OCI-LY1 (cell line): Measurements from ENCODE around the gene SCAP.

Source experiments
- H2AFZ ChIP-seq: fragments of 200-600 bp; sonication (generic), shearing (Covaris generic); 2 replicates; pipeline ENCODE4 v1.6.0; 2014; ENCODE audit warnings: antibody characterized with exemption, mild to moderate bottlenecking, low read length
- H3F3A ChIP-seq: fragments of 200-600 bp; sonication (generic), shearing (Covaris generic); 2 replicates; pipeline ENCODE4 v1.6.0; 2014; ENCODE audit warnings: mild to moderate bottlenecking, antibody characterized with exemption, low read length, moderate library complexity; ENCODE audit not compliant: insufficient read depth
- H3K27ac ChIP-seq: fragments of 200-600 bp; sonication (generic); 2 replicates; pipeline ENCODE4 v1.5.1; 2014; ENCODE audit warnings: low read length, mixed run types, mild to moderate bottlenecking, low read depth; ENCODE audit not compliant: poor library complexity, severe bottlenecking
- H3K27me3 ChIP-seq: fragments of 200-600 bp; sonication (generic); 2 replicates; pipeline ENCODE4 v1.6.0; 2014; ENCODE audit warnings: antibody characterized with exemption, mild to moderate bottlenecking, low read length, moderate library complexity; ENCODE audit not compliant: insufficient read depth
- H3K36me3 ChIP-seq: fragments of 200-600 bp; sonication (generic); 2 replicates; pipeline ENCODE4 v1.6.1; 2014; ENCODE audit warnings: mild to moderate bottlenecking, antibody characterized with exemption, low read length, moderate library complexity, mixed read lengths; ENCODE audit not compliant: insufficient read depth
- H3K4me1 ChIP-seq: fragments of 200-600 bp; sonication (generic); 2 replicates; pipeline ENCODE4 v1.5.1; 2014; ENCODE audit warnings: mild to moderate bottlenecking, low read length, moderate library complexity; ENCODE audit not compliant: insufficient read depth, severe bottlenecking
- H3K4me2 ChIP-seq: fragments of 200-600 bp; sonication (generic), shearing (Covaris generic); 2 replicates; pipeline ENCODE4 v1.6.1; 2014; ENCODE audit warnings: low read length
- H3K4me3 ChIP-seq: fragments of 200-600 bp; sonication (generic); 2 replicates; pipeline ENCODE4 v1.5.1; 2014; ENCODE audit warnings: low read length, low read depth, mild to moderate bottlenecking, mixed read lengths; ENCODE audit not compliant: poor library complexity, severe bottlenecking
- H3K79me2 ChIP-seq: fragments of 200-600 bp; shearing (Covaris generic); 2 replicates; pipeline ENCODE4 v1.6.1; 2016; ENCODE audit warnings: mixed run types, low read length, mixed read lengths; ENCODE audit not compliant: insufficient read depth
- H3K9ac ChIP-seq: fragments of 200-600 bp; sonication (generic), shearing (Covaris generic); 2 replicates; pipeline ENCODE4 v1.6.1; 2014; ENCODE audit warnings: mild to moderate bottlenecking, low read length, mixed read lengths
- H3K9me2 ChIP-seq: fragments of 200-600 bp; sonication (generic), shearing (Covaris generic); 2 replicates; pipeline ENCODE4 v1.6.1; 2014; ENCODE audit warnings: low read depth, mild to moderate bottlenecking, low read length, mixed read lengths
- H3K9me3 ChIP-seq: fragments of 200-600 bp; shearing (Covaris generic); 2 replicates; pipeline ENCODE4 v1.6.1; 2014; ENCODE audit warnings: low read length, mixed read lengths
- H4K20me1 ChIP-seq: fragments of 200-600 bp; sonication (generic), shearing (Covaris generic); 2 replicates; pipeline ENCODE4 v1.6.0; 2016; ENCODE audit warnings: mild to moderate bottlenecking, low read length; ENCODE audit not compliant: insufficient read depth
- CTCF ChIP-seq: fragments of 200-600 bp; sonication (generic), shearing (Covaris generic); IDR thresholded peaks from 2 replicates; pipeline ENCODE4 v1.5.1; 2017; ENCODE audit warnings: mild to moderate bottlenecking, antibody characterized with exemption, low read length, moderate library complexity, mixed read lengths
- EZH2 ChIP-seq: fragments of 200-600 bp; sonication (generic), shearing (Covaris generic); IDR thresholded peaks from 2 replicates; pipeline ENCODE4 v1.8.0; 2017; ENCODE audit warnings: borderline replicate concordance, mixed run types, mild to moderate bottlenecking, antibody characterized with exemption, low read length, moderate library complexity, mixed read lengths

Gene SCAP

GRCh38 chr3:47491186-47491585, 15.4 kb upstream of the SCAP start:
- Histone ChIP-seq H3K9me3 (no peaks in the 10 kb centered on the region), H3K79me2 (no peaks in the 10 kb centered on the region), H3K36me3 (peaks cover 34% of the 10 kb centered on the region), H4K20me1 (no peaks in the 10 kb centered on the region), H3K27me3 (no peaks in the 10 kb centered on the region), H3K9ac (no peak overlapping the region), H3F3A (no peaks in the 10 kb centered on the region), H3K4me2 (no peak overlapping the region), H3K9me2 (no peaks in the 10 kb centered on the region), H3K4me3 (no peak overlapping the region), H2AFZ (no peak overlapping the region), H3K4me1 (peaks cover 15% of the 10 kb centered on the region), H3K27ac (no peak overlapping the region)
- TF ChIP-seq CTCF (no peak), EZH2 (no peak)

- no peak overlapping the region for H2AFZ ChIP-seq
- H3K9ac ChIP-seq = no peak overlapping the region
- H3K9me3 ChIP-seq = no peaks in the 10 kb centered on the region
- H3K4me2 ChIP-seq = no peak overlapping the region
- peaks cover 9% of the 10 kb centered on the region for H3K4me1 ChIP-seq
- H3K27ac ChIP-seq = no peak overlapping the region
- H3K36me3 ChIP-seq = peaks cover 21% of the 10 kb centered on the region; the same call in 1 of the 2 replicates
- no peaks in the 10 kb centered on the region for H3K79me2 ChIP-seq
- TF ChIP-seq EZH2 (no peak), CTCF (no peak)
- H3K27me3 ChIP-seq = no peaks in the 10 kb centered on the region
- H4K20me1 ChIP-seq = no peaks in the 10 kb centered on the region
- H3F3A ChIP-seq = no peaks in the 10 kb centered on the region
- no peaks in the 10 kb centered on the region for H3K9me2 ChIP-seq
- no peak overlapping the region for H3K4me3 ChIP-seq
Observed at GRCh38 chr3:47487265-47487664, 11.5 kb upstream of the SCAP start.

- H3K36me3 ChIP-seq = peaks cover 17% of the 10 kb centered on the region; the same call in 1 of the 2 replicates
- no peak for TF ChIP-seq CTCF
- no peak for TF ChIP-seq EZH2
- no peaks in the 10 kb centered on the region for H3K4me1 ChIP-seq
- no peak overlapping the region for H3K27ac ChIP-seq
- no peak overlapping the region for H2AFZ ChIP-seq
- H3K79me2 ChIP-seq = no peaks in the 10 kb centered on the region
- no peak overlapping the region for H3K4me3 ChIP-seq
- no peaks in the 10 kb centered on the region for H3F3A ChIP-seq
- no peaks in the 10 kb centered on the region for H3K27me3 ChIP-seq
- H4K20me1 ChIP-seq = no peaks in the 10 kb centered on the region
- no peaks in the 10 kb centered on the region for H3K9me3 ChIP-seq
- no peak overlapping the region for H3K9ac ChIP-seq
- H3K9me2 ChIP-seq = no peaks in the 10 kb centered on the region
- H3K4me2 ChIP-seq = no peak overlapping the region
Observed at GRCh38 chr3:47485812-47486211, 10.1 kb upstream of the SCAP start.
